Spleen (tissue), 11 donors: ENCODE results near the gene DNAAF5. TPM values are rescaled to one million over a fixed set of nuclear protein-coding genes. Genes with fewer than 3 reads are reported as not detected.

Experiments
- DNase-seq: peaks from one replicate; pipeline ENCODE4 v3.0.0-alpha.2; 2020
- H3K27ac ChIP-seq, 8 donors: fragments of 200-600 bp; sonication (generic) in 7 of 8; 1 replicate in 4 of 8; 2 replicates in 4 of 8; pipeline versions ENCODE4 v1.5.0 to v1.8.0; 2016 to 2021; ENCODE audit warnings: inconsistent platforms in 4 of 8, mild to moderate bottlenecking in 4 of 8, moderate library complexity in 1 of 8
- H3K27me3 ChIP-seq, 7 donors: fragments of 200-600 bp; sonication (generic) in 6 of 7; replicated peaks in 1 of 7; 1 replicate in 4 of 7; 2 replicates in 3 of 7; pipeline versions ENCODE4 v1.5.0 to v1.8.0; 2016 to 2021; ENCODE audit warnings: inconsistent platforms in 3 of 7, mild to moderate bottlenecking in 1 of 7
- H3K36me3 ChIP-seq, 6 donors: fragments of 200-600 bp; sonication (generic) in 5 of 6; 1 replicate in 4 of 6; 2 replicates in 2 of 6; pipeline versions ENCODE4 v1.5.0 to v1.8.0; 2016 to 2021; ENCODE audit warnings: inconsistent platforms in 2 of 6
- H3K4me1 ChIP-seq, 6 donors: fragments of 200-600 bp; sonication (generic) in 5 of 6; 1 replicate in 3 of 6; 2 replicates in 3 of 6; pipeline versions ENCODE4 v1.5.0 to v1.8.0; 2016 to 2021; ENCODE audit warnings: inconsistent platforms in 3 of 6
- H3K4me3 ChIP-seq, 8 donors: fragments of 200-600 bp; sonication (generic) in 7 of 8; 1 replicate in 4 of 8; 2 replicates in 4 of 8; pipeline versions ENCODE4 v1.5.0 to v1.8.0; 2016 to 2021; ENCODE audit warnings: inconsistent platforms in 4 of 8, mild to moderate bottlenecking in 4 of 8, moderate library complexity in 2 of 8
- H3K9me3 ChIP-seq, 8 donors: fragments of 200-600 bp; sonication (generic) in 7 of 8; 1 replicate in 4 of 8; 2 replicates in 4 of 8; pipeline versions ENCODE4 v1.5.0 to v1.8.0; 2016 to 2021; ENCODE audit warnings: inconsistent platforms in 4 of 8
- CTCF ChIP-seq, 11 experiments: fragments of 200-600 bp in 7 of 11; fragments of 450-650 bp in 4 of 11; sonication (generic) in 4 of 11; IDR thresholded peaks in 8 of 11; conservative IDR thresholded peaks in 3 of 11; 1 replicate in 7 of 11; 2 replicates in 4 of 11; pipeline versions ENCODE4 v1.4.0 to v1.8.0; 2016 to 2021; ENCODE audit warnings: antibody characterized with exemption in 11 of 11, inconsistent platforms in 4 of 11, mild to moderate bottlenecking in 1 of 11
- POLR2A ChIP-seq, 3 donors: fragments of 450-650 bp; IDR thresholded peaks; one replicate each; pipeline ENCODE4 v1.5.1; 2017; ENCODE audit warnings: antibody characterized with exemption in 3 of 3, mild to moderate bottlenecking in 1 of 3
- POLR2AphosphoS5 ChIP-seq, 3 donors: sonication (generic); formaldehyde crosslinking; IDR thresholded peaks; one replicate each; pipeline ENCODE4 v1.5.1; 2017; ENCODE audit warnings: antibody characterized with exemption in 3 of 3
- WGBS, 5 donors: extraction: QIAGEN DNeasy Blood & Tissue Kit in 3 of 5; methylation state at CpG; one replicate each; pipeline versions ENCODE4 v1.1.5 to v1.1.7; 2013 to 2018; 5-methylcytosine and 5-hydroxymethylcytosine counted together
- intact Hi-C: fragments of 100-400 bp; cut with DNase I; formaldehyde crosslinking; loops from one replicate; pipeline ENCODE4 v1.15.0; 2023; ENCODE audit warnings: low total_unique reads
- polyA plus RNA-seq, 3 donors: library from polyadenylated mRNA; stranded (reverse); fragments of 200-250 nt; gene quantifications; one replicate each; pipeline ENCODE4 v1.2.1, GENCODE V29; 2013
- total RNA-seq, 7 donors: library from RNA; depleted of rRNA in 3 of 7; stranded (reverse); fragments of >200 nt in 3 of 7; fragmentation: NEBNext Ultra II Directional in 4 of 7; extraction: Animal tissue kit (Norgen Biotek cat#: 25700) in 4 of 7; gene quantifications; one replicate each; pipeline versions ENCODE4 v1.1.0 to v1.2.1, GENCODE V29; 2016 to 2021
- donor health status: healthy with polysubstance abuse.
- donor health status: DM: no; HTN: no; CAD: no; lungs with moderate emphysema.
- donor health status: DM: no; HTN: no; CAD: no.
- donor health status: Bipolar disorder and iron deficiency.
- donor health status: healthy.
- donor health status: DM: no; HTN: no; CAD: no.
- donor health status: DM: yes; HTN: yes; CAD: no.

The DNAAF5 gene
- total and polyA plus RNA-seq, 10 donors: 7.5 to 22.4 (median 18.1) TPM

- no peak for TF ChIP-seq POLR2A (IDR thresholded peaks at IDR 0.05)
- no peak for TF ChIP-seq POLR2AphosphoS5 (IDR thresholded peaks at IDR 0.05)
- TF ChIP-seq CTCF (IDR thresholded peaks at IDR 0.05 in 8 of 11, conservative IDR thresholded peaks at IDR 0.05 in 3 of 11): no peak
- DNase-seq: peak; percentile 16
- Histone ChIP-seq H3K9me3 (no peaks in the 10 kb centered on the region), H3K27me3 (no peaks in the 10 kb centered on the region), H3K27ac (peak overlapping the region in 6 of 8 donors; percentile 74 to 82 (median 76)), H3K36me3 (peaks cover 0 to 32% (median 3%) of the 10 kb centered on the region in 6 donors), H3K4me3 (no peak overlapping the region), H3K4me1 (peaks cover 21 to 80% (median 57%) of the 10 kb centered on the region in 6 donors)
- WGBS, 5 donors: 90 to 95% (median 93%) methylated on average over 15 of the region's 15 CpGs
- intact Hi-C loops: loop anchor here (10.0 kb wide), 1 partner anchor 48 kb away; no protein-coding TSS in a partner anchor
These were observed 106.5 kb downstream of the DNAAF5 start for GRCh38 chr7:832968-833424.

GRCh38 chr7:833601-834258 lies 107.2 kb downstream of the DNAAF5 start:
- no peaks in the 10 kb centered on the region for H3K27me3 ChIP-seq
- TF ChIP-seq CTCF (IDR thresholded peaks at IDR 0.05 in 8 of 11, conservative IDR thresholded peaks at IDR 0.05 in 3 of 11): no peak
- no peak for TF ChIP-seq POLR2A (IDR thresholded peaks at IDR 0.05)
- no peak for TF ChIP-seq POLR2AphosphoS5 (IDR thresholded peaks at IDR 0.05)
- DNase-seq: peak; percentile 48
- H3K4me3 ChIP-seq: no peak overlapping the region
- 78 to 96% (median 90%) methylated on average over 8 of the region's 8 CpGs for WGBS, 5 donors
- peak overlapping the region in 2 of 8 donors; percentile 14 to 82 for H3K27ac ChIP-seq
- intact Hi-C loops: loop anchor here (10.0 kb wide), 1 partner anchor 49 kb away; no protein-coding TSS in a partner anchor
- H3K9me3 ChIP-seq: no peaks in the 10 kb centered on the region
- H3K36me3 ChIP-seq: peaks cover 0 to 37% (median 7%) of the 10 kb centered on the region in 6 donors
- peaks cover 21 to 79% (median 57%) of the 10 kb centered on the region in 6 donors for H3K4me1 ChIP-seq

DNA sequence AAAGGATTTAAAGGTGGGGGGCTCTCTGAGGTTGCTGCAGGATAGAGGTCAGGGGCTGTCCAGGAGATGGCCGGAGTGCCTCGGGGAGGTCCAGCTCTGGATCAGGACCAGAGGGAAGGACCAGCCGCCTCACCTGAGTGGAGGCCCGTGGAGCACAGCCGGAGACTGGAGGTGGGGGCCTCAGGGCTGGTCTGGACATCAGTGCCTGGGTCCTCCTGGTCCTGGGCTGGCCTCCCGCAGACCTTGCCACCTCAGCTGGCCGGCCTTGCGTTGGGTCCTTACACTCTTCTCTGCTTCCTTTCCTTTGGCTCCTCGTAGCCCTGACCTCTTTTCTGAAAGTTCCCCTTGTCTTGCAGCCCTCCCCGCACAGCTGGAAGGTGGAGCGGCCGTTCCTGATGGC lies 107.8 kb downstream of the DNAAF5 start:
- Histone ChIP-seq H3K27ac (peak overlapping the region in 2 of 8 donors; percentile 14 to 82), H3K9me3 (no peaks in the 10 kb centered on the region), H3K36me3 (peaks cover 0 to 42% (median 12%) of the 10 kb centered on the region in 6 donors), H3K27me3 (no peaks in the 10 kb centered on the region), H3K4me1 (peaks cover 21 to 73% (median 57%) of the 10 kb centered on the region in 6 donors), H3K4me3 (no peak overlapping the region)
- WGBS, 5 donors: 70 to 91% (median 81%) methylated on average over 12 of the region's 12 CpGs
- intact Hi-C loops: loop anchor here (10.0 kb wide), 1 partner anchor 49 kb away; no protein-coding TSS in a partner anchor
- TF ChIP-seq POLR2A (IDR thresholded peaks at IDR 0.05) (no peak), POLR2AphosphoS5 (IDR thresholded peaks at IDR 0.05) (peak in 1 of 3 donors; percentile 22), CTCF (IDR thresholded peaks at IDR 0.05 in 8 of 11, conservative IDR thresholded peaks at IDR 0.05 in 3 of 11) (no peak)
- DNase-seq: peak; percentile 57

DNA sequence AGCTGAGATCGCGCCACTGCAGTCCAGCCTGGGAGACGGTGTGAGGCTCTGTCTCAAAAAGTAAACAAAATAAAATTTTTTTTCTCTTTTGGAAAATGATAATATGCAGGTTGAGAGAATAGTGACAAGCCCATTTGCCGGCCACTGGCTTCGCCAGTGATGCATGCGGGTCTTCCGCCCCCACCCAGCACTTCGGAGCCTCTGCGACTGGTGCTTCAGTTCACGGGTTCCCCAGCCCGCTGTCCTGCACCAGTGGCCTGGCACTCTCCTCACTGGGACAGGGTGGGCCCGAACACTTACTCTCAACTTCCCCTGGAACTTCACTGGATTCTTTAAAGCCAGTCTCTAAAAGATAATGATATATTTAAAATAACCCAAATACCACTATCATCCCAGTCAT lies 108.5 kb downstream of the DNAAF5 start:
- intact Hi-C loops: loop anchor here (10.0 kb wide), 1 partner anchor 50 kb away; no protein-coding TSS in a partner anchor
- H3K27ac ChIP-seq: peak overlapping the region in 2 of 8 donors; percentile 35 to 82
- H3K4me3 ChIP-seq: no peak overlapping the region
- 89 to 97% (median 93%) methylated on average over 12 of the region's 12 CpGs for WGBS, 5 donors
- peaks cover 0 to 47% (median 18%) of the 10 kb centered on the region in 6 donors for H3K36me3 ChIP-seq
- no peaks in the 10 kb centered on the region for H3K9me3 ChIP-seq
- H3K4me1 ChIP-seq: peaks cover 21 to 67% (median 53%) of the 10 kb centered on the region in 6 donors
- H3K27me3 ChIP-seq: no peaks in the 10 kb centered on the region
- peak; percentile 71 for DNase-seq
- TF ChIP-seq CTCF (IDR thresholded peaks at IDR 0.05 in 8 of 11, conservative IDR thresholded peaks at IDR 0.05 in 3 of 11) (no peak), POLR2A (IDR thresholded peaks at IDR 0.05) (no peak), POLR2AphosphoS5 (IDR thresholded peaks at IDR 0.05) (no peak)
